ENCODE data around the gene ZNF775.
A peak's percentile ranks its signal among the peaks of the same experiment; 100 is the strongest.

The ZNF775 gene

GRCh38 chr7:150400008-150400787, 21.1 kb downstream of the ZNF775 start:
- in situ Hi-C loops (cut with HindIII; ENCODE audit: low pct_ligation_motif_present, low sequenced_read_pairs) = no loop called here
- peak; percentile 21 for DNase-seq

GRCh38 chr7:150400788-150401423, 21.8 kb downstream of the ZNF775 start:
- TF ChIP-seq CTCF (IDR thresholded peaks at IDR 0.05; ENCODE audit: low read depth, low read length, missing control alignments) = no peak
- DNase-seq = no peak
- Histone ChIP-seq H3K36me3 (replicated peaks) (peaks cover 6% of the 10 kb centered on the region), H3K4me3 (ENCODE audit: low read depth, low read length) (no peak overlapping the region), H3K27me3 (replicated peaks) (no peaks in the 10 kb centered on the region), H3K27ac (no peak overlapping the region)
- in situ Hi-C loops (cut with HindIII; ENCODE audit: low pct_ligation_motif_present, low sequenced_read_pairs) = no loop called here

More at GRCh38 chr7:150400008-150400787, 21.1 kb downstream of the ZNF775 start:
- Histone ChIP-seq H3K27ac (no peak overlapping the region), H3K36me3 (replicated peaks) (peaks cover 6% of the 10 kb centered on the region), H3K4me3 (ENCODE audit: low read depth, low read length) (no peak overlapping the region), H3K27me3 (replicated peaks) (no peaks in the 10 kb centered on the region)
- no peak for TF ChIP-seq CTCF (IDR thresholded peaks at IDR 0.05; ENCODE audit: low read depth, low read length, missing control alignments)

GRCh38 chr7:150401424-150401790, 22.3 kb downstream of the ZNF775 start:
- Histone ChIP-seq H3K4me3 (ENCODE audit: low read depth, low read length) (no peak overlapping the region), H3K36me3 (replicated peaks) (peaks cover 6% of the 10 kb centered on the region), H3K27me3 (replicated peaks) (no peaks in the 10 kb centered on the region), H3K27ac (no peak overlapping the region)
- TF ChIP-seq CTCF (IDR thresholded peaks at IDR 0.05; ENCODE audit: low read depth, low read length, missing control alignments) = no peak
- in situ Hi-C loops (cut with HindIII; ENCODE audit: low pct_ligation_motif_present, low sequenced_read_pairs) = no loop called here
- no peak for DNase-seq

- Histone ChIP-seq H3K27ac (no peak overlapping the region), H3K36me3 (replicated peaks) (peaks cover 6% of the 10 kb centered on the region), H3K4me3 (ENCODE audit: low read depth, low read length) (no peak overlapping the region), H3K27me3 (replicated peaks) (no peaks in the 10 kb centered on the region)
- no peak for TF ChIP-seq CTCF (IDR thresholded peaks at IDR 0.05; ENCODE audit: low read depth, low read length, missing control alignments)
- in situ Hi-C loops (cut with HindIII; ENCODE audit: low pct_ligation_motif_present, low sequenced_read_pairs) = no loop called here
- DNase-seq = no peak
Observed at GRCh38 chr7:150401861-150402631, 22.9 kb downstream of the ZNF775 start.

- Histone ChIP-seq H3K4me3 (ENCODE audit: low read depth, low read length) (no peak overlapping the region), H3K27me3 (replicated peaks) (no peaks in the 10 kb centered on the region), H3K27ac (no peak overlapping the region), H3K36me3 (replicated peaks) (peaks cover 2% of the 10 kb centered on the region)
- no peak for DNase-seq
- no peak for TF ChIP-seq CTCF (IDR thresholded peaks at IDR 0.05; ENCODE audit: low read depth, low read length, missing control alignments)
- in situ Hi-C loops (cut with HindIII; ENCODE audit: low pct_ligation_motif_present, low sequenced_read_pairs) = no loop called here
Observed at GRCh38 chr7:150402671-150403321, 23.7 kb downstream of the ZNF775 start.
